ENCODE data around the gene ERLIN1.

DNA sequence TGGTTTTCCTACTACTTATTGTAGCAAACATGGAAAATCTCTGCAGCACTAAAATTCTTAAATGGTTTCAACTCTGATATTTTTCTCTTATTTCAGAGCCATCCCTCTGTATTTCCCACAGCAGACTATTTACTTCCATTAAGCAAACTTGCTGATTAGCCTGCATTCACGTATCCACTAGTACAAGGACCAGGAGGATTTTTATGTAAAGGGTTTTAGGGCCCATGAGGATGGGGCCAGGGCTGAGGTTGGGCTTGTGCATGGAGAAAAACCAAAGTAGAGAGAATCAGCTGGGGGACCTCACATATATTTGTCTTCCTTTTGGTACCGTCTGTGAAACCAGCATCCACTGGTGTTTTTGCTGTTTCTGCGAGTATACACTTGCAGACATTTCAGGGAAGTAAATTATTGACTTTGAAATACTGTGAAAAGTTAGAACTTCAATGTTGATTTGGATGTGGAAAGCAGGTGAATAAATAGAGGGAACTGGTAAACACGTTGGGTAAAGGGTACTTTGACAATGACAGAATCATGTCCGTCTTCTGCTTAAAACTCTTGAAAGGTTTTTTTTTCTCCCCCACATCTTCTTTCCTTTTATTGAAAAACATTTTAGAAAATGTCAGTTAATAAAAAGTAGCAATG is 44.3 kb downstream of the ERLIN1 start:
- TF ChIP-seq, protein P1, sequence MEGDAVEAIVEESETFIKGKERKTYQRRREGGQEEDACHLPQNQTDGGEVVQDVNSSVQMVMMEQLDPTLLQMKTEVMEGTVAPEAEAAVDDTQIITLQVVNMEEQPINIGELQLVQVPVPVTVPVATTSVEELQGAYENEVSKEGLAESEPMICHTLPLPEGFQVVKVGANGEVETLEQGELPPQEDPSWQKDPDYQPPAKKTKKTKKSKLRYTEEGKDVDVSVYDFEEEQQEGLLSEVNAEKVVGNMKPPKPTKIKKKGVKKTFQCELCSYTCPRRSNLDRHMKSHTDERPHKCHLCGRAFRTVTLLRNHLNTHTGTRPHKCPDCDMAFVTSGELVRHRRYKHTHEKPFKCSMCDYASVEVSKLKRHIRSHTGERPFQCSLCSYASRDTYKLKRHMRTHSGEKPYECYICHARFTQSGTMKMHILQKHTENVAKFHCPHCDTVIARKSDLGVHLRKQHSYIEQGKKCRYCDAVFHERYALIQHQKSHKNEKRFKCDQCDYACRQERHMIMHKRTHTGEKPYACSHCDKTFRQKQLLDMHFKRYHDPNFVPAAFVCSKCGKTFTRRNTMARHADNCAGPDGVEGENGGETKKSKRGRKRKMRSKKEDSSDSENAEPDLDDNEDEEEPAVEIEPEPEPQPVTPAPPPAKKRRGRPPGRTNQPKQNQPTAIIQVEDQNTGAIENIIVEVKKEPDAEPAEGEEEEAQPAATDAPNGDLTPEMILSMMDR (IDR thresholded peaks at IDR 0.05 in 4 of 5, conservative IDR thresholded peaks at IDR 0.05 in 1 of 5) = no peak
- no peak for TF ChIP-seq POLR2A (IDR thresholded peaks at IDR 0.05)

Data from gastrocnemius medialis (tissue), 4 donors.